CD4-positive, alpha-beta T cell treated with Interferon gamma for 1 hour (primary cell): ENCODE measurements around the gene FBRSL1.
A peak's percentile ranks its signal among the peaks of the same experiment; 100 is the strongest.
"Not testable (repeated sequence)": the region's sequence is repeated elsewhere in the genome, so short reads cannot be mapped to it uniquely, and the experiment has no call there.

ENCODE experiments used
- DNase-seq: peaks from one replicate; pipeline ENCODE4 v3.0.0-alpha.2; 2020

The FBRSL1 gene

DNA sequence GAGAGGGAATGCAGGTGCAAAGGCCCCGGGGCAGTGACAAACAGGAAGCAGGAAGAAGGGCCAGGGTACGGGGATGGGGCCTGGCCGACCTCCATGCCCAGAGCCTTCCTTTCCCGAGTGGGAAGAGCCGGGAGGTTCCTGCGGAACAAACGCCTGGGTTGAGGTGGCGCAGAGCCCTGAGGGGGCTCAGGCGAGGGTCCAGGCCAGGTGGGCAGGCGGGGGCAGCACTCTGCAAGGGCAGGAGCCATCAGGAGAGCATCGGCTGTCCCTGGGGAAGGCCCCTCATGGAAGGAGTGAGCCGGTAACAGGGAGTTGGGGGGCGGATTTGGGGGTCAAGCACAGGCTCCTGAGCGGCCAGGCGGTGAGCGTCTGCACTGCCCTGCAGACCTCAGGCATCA, 18.1 kb upstream of the FBRSL1 start:
- DNase-seq: no peak

DNA sequence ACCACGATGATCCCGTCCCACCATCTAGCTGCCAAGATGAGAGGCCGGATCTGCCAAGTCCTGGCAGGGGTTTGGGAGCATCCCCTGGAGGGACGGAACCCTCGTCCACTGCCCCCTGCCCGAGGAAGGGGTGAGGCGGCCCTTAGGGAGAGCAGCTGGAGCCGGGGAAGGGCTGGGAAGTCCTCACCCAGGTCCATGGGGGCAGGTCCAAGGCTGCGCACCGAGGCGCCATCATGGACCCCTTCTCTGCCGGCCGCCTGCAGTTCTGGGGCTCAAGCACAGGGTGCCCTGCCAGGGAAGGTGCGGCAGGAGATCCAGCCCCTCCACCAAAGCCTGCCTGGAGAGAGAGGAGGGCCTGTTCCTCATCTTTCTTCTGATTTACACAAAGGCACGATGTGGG, 17.6 kb upstream of the FBRSL1 start:
- no peak for DNase-seq

GRCh38 chr12:132474237-132474741, 15.7 kb upstream of the FBRSL1 start:
- no peak for DNase-seq

- not testable (repeated sequence) for DNase-seq
These were observed 15.1 kb upstream of the FBRSL1 start for GRCh38 chr12:132474799-132475303.

GRCh38 chr12:132475304-132476037, 14.5 kb upstream of the FBRSL1 start:
- no peak for DNase-seq

GRCh38 chr12:132476038-132476414, 13.9 kb upstream of the FBRSL1 start:
- DNase-seq: no peak

GRCh38 chr12:132476421-132476820, 13.5 kb upstream of the FBRSL1 start:
- no peak for DNase-seq

- peak; percentile 55 for DNase-seq
These were observed 12.8 kb upstream of the FBRSL1 start for GRCh38 chr12:132477017-132477702.

GRCh38 chr12:132477703-132478432, 12.1 kb upstream of the FBRSL1 start:
- no peak for DNase-seq

- no peak for DNase-seq
These were observed 11.5 kb upstream of the FBRSL1 start for GRCh38 chr12:132478433-132478803.

- no peak for DNase-seq
These were observed 11.1 kb upstream of the FBRSL1 start for GRCh38 chr12:132478845-132479244.

DNA sequence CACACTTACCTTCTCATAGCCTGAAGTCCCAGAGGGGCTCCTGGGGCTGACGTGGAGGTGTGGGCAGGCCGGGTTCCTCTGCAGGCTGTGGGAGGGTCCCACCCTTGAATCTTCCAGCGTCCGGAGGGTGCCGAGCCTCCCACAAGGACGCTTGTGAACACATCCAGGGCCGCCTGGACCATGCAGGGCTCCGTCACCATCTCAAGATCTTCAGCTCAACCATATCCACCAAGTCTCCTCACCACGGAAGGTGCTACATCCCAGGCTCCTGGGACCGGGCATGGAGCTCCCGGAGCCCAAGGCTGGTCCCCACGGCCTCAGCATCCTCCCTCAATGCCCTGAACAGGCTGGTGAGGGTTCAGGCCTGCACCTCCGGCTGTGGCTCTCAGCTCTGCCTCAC, 10.7 kb upstream of the FBRSL1 start:
- no peak for DNase-seq

GRCh38 chr12:132479938-132480622, 9.9 kb upstream of the FBRSL1 start:
- DNase-seq: no peak

DNA sequence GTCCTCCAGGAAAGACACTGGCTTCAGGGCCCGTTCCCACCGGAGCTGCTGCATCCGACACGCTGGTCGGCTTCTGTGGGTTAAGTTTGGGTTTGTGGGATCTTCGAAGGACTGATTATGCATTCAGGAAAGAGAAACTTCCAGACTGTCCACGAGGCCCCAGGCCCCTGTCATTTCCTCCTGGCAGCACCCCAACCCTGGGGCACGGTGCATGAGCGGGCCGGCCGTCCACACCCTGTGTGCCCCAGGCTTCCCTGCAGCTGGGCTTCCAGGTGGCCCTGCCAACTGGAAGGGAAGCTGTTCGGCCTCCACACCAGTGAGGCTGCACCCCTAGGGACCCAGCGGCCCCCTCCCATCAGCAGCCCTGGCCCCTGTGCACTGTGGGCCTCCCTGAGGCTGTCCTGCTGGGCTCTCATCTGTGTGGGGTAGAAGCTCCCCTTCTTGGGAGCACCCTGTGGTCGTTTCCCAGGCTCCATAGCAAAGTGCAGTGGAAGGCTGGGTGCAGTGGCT, 9.3 kb upstream of the FBRSL1 start:
- DNase-seq: no peak

DNA sequence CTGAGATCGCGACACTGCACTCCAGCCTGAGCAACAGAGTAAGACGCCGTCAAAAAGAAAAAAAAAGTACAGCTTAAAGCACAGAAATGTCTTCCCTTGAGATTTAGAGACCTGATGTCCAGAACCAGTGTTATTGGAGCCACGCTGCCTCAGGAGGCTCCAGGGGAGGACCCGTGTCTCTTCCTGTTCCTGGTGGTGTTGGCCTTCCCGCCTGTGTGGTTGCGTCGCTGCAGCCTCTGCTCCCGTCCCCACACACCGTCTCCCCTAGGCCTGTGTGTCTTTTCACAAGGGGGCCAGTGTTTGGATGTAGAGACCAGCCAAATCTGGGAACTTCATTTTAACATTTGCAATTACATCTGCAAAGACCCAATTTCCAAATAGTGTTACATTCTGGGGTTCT, 8.6 kb upstream of the FBRSL1 start:
- no peak for DNase-seq

GRCh38 chr12:132481771-132482745, 7.9 kb upstream of the FBRSL1 start:
- DNase-seq: peak; percentile 71

DNA sequence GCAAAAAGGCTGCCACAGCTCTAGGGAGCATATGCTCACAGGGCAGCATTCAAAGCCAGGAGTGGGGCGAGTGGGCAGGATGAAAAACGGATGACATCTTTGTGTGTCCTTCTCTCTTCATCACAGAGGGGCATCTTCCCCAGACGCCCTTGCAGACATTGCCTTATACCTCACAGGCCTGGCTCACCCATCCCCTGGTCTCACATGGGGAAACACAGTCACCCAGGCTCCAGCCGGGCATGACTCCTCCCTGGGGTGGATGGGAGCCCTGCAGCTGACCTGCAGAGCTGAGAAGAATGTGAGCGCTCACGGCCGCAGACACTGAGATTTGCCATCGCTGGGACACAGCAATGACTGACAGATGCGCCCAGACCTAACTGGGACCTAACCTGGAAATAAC, 7.2 kb upstream of the FBRSL1 start:
- no peak for DNase-seq

DNA sequence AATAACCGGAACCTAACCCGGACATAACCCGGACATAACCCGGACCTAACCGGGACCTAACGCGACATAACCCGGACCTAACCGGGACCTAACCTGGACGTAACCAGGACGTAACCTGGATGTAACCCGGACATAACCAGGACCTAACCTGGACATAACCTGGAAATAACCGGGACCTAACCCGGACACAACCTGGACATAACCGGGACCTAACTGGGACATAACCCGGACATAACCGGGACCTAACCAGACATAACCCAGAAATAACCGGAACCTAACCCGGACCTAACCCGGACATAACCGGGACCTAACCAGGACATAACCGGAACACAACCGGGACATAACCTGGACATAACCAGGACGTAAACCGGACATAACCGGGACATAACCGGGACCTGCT, 6.7 kb upstream of the FBRSL1 start:
- DNase-seq: no peak

DNA sequence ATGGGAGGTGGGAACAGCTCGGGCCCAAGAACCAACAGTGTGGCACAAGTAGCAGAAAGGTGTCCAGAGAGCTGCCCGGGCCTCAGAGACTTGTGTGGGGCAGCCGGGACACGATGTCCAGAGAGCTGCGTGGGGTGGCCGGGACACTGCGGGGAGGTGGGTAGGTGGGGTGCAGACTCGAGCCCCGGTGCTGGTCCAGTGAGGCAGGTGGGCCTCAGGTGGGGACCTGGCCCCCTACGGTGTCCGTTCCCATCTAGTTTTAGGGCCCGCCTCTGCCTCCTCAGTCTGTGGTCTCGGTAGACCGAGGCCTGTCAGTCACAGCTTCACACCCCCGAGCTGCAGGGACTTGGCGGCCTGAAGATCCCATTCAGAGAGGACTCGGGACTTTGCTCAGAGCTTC, 6.3 kb upstream of the FBRSL1 start:
- DNase-seq: no peak

DNA sequence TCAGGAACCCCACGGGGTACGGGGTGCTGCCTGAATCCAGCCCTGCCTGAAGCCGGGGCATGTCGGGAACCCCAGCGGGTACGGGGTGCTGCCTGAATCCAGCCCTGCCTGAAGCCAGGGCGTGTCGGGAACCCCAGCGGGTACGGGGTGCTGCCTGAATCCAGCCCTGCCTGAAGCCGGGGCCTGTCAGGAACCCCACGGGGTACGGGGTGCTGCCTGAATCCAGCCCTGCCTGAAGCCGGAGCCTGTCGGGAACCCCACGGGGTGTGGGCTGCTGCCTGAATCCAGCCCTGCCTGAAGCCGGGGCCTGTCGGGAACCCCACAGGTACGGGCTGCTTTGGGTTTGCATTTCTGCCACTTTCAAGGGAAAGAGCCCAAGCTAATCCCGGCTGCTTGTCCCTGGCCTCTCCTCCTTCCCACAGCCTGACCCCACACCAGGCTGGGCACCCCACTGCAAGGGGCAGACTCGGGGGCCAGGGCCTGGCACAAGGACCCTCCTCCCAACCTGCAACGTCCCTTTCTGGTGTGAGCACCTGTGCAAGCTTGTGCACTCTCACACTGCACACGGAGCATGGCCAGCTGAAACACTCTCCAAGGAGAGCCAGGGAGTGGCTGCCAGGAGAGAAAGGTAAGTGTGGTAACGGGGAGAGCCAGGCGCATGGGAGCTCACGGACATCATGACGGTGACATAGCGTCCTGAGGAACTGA, 5.6 kb upstream of the FBRSL1 start:
- no peak for DNase-seq

GRCh38 chr12:132484891-132485441, 5.0 kb upstream of the FBRSL1 start:
- DNase-seq: no peak
